Endometrial microvascular endothelial cells (primary cell): ENCODE data around the gene GARIN5B. TPM values are rescaled to one million over a fixed set of nuclear protein-coding genes. Genes with fewer than 3 reads are reported as not detected.

ENCODE experiments used
- in situ Hi-C: cut with HindIII; loops from 2 replicates; pipeline ENCODE4 v1.10.0; 2017; ENCODE audit warnings: low sequenced_read_pairs, low pct_unique_long_range_greater_than_20kb; ENCODE audit errors: inconsistent ontology term
- total RNA-seq: library from RNA; depleted of rRNA; stranded (reverse); fragments of >200 nt; gene quantifications from one replicate; pipeline ENCODE4 v1.2.3, GENCODE V29; 2015; ENCODE audit errors: inconsistent ontology term

Gene GARIN5B
- total RNA-seq, 1 donor from 2014 or later = not detected

GRCh38 chr19:55311397-55311796 is 51.7 kb downstream of the GARIN5B start:
- in situ Hi-C loops = no loop called here

- in situ Hi-C loops = no loop called here
Measured at GRCh38 chr19:55310498-55310897, 52.6 kb downstream of the GARIN5B start.

- in situ Hi-C loops = no loop called here
Measured at GRCh38 chr19:55309448-55309847, 53.6 kb downstream of the GARIN5B start.

- in situ Hi-C loops = no loop called here
Measured at GRCh38 chr19:55308281-55308680, 54.8 kb downstream of the GARIN5B start.

- in situ Hi-C loops = no loop called here
Measured at GRCh38 chr19:55306712-55307111, 56.3 kb downstream of the GARIN5B start.

- in situ Hi-C loops = no loop called here
Measured at GRCh38 chr19:55305983-55306562, 57.0 kb downstream of the GARIN5B start.

- in situ Hi-C loops = no loop called here
Measured at GRCh38 chr19:55305491-55305890, 57.6 kb downstream of the GARIN5B start.

- in situ Hi-C loops = no loop called here
Measured at GRCh38 chr19:55304980-55305379, 58.1 kb downstream of the GARIN5B start.

Other genes with a start within 250 kb of the GARIN5B start
- gene PPP1R12C, start 245.6 kb downstream of the GARIN5B start, total RNA-seq = 81.4 TPM
- not detected for gene TNNT1, start 214.1 kb downstream of the GARIN5B start, total RNA-seq
- not detected for gene TNNI3, start 205.5 kb downstream of the GARIN5B start, total RNA-seq
- gene DNAAF3, start 196.6 kb downstream of the GARIN5B start, total RNA-seq = not detected
- gene SYT5, start 183.0 kb downstream of the GARIN5B start, total RNA-seq = not detected
- gene PTPRH, start 153.8 kb downstream of the GARIN5B start, total RNA-seq = 1.9 TPM
- gene TMEM86B, start 134.5 kb downstream of the GARIN5B start, total RNA-seq = 1.1 TPM
- gene PPP6R1, start 104.2 kb downstream of the GARIN5B start, total RNA-seq = 63.8 TPM
- gene HSPBP1, start 83.2 kb downstream of the GARIN5B start, total RNA-seq = 26.7 TPM
- gene BRSK1, start 79.3 kb downstream of the GARIN5B start, total RNA-seq = 1.1 TPM
- not detected for gene TMEM150B, start 37.9 kb downstream of the GARIN5B start, total RNA-seq
- 4.3 TPM for gene KMT5C, start 23.4 kb downstream of the GARIN5B start, total RNA-seq
- not detected for gene COX6B2, start 8.5 kb downstream of the GARIN5B start, total RNA-seq
- gene IL11, start 7.2 kb upstream of the GARIN5B start, total RNA-seq = not detected
- gene TMEM190, start 13.6 kb upstream of the GARIN5B start, total RNA-seq = not detected
- gene TMEM238, start 21.0 kb upstream of the GARIN5B start, total RNA-seq = not detected
- 298 TPM for gene RPL28, start 22.7 kb upstream of the GARIN5B start, total RNA-seq
- gene UBE2S, start 44.5 kb upstream of the GARIN5B start, total RNA-seq = 101 TPM
- gene SHISA7, start 80.0 kb upstream of the GARIN5B start, total RNA-seq = not detected
- gene ISOC2, start 98.4 kb upstream of the GARIN5B start, total RNA-seq = 58.8 TPM
- gene C19orf85, start 101.5 kb upstream of the GARIN5B start, total RNA-seq = not detected
- gene ZNF628, start 113.4 kb upstream of the GARIN5B start, total RNA-seq = 4.6 TPM
- 8.5 TPM for gene NAT14, start 121.9 kb upstream of the GARIN5B start, total RNA-seq
- gene SSC5D, start 125.2 kb upstream of the GARIN5B start, total RNA-seq = 1.1 TPM
- not detected for gene SBK2, start 173.9 kb upstream of the GARIN5B start, total RNA-seq
- not detected for gene SBK3, start 182.3 kb upstream of the GARIN5B start, total RNA-seq
- 4.8 TPM for gene ZNF579, start 217.6 kb upstream of the GARIN5B start, total RNA-seq
- gene FIZ1, start 236.3 kb upstream of the GARIN5B start, total RNA-seq = 0.93 TPM
- gene ZNF524, start 237.0 kb upstream of the GARIN5B start, total RNA-seq = 16.7 TPM
- 3.3 TPM for gene ZNF865, start 242.4 kb upstream of the GARIN5B start, total RNA-seq